H1 (cell line): ENCODE data around the gene TIMM29. TPM values are rescaled to one million over a fixed set of nuclear protein-coding genes. Genes with fewer than 3 reads are reported as not detected.

ENCODE experiments used
- ASH2L ChIP-seq: fragments of 200-600, 300-600 bp; sonication (generic); IDR thresholded peaks from one replicate; pipeline ENCODE4 v1.7.1; 2017; ENCODE audit warnings: low read length
- CHD7 ChIP-seq: fragments of 300-600 bp; sonication (generic); IDR thresholded peaks from 2 replicates; pipeline ENCODE4 v1.7.1; 2012; ENCODE audit warnings: low read length, moderate library complexity, mild to moderate bottlenecking, inconsistent platforms; ENCODE audit not compliant: insufficient replicate concordance
- E2F6 ChIP-seq: IDR thresholded peaks from 2 replicates; pipeline ENCODE4 v1.6.1; 2012; ENCODE audit warnings: inconsistent platforms
- NANOG ChIP-seq: IDR thresholded peaks from 2 replicates; pipeline ENCODE4 v1.6.1; 2011; ENCODE audit warnings: low read length, low read depth, mild to moderate bottlenecking, inconsistent platforms; ENCODE audit not compliant: insufficient read depth, poor library complexity, severe bottlenecking
- SAP30 ChIP-seq: fragments of 300-600 bp; sonication (generic); IDR thresholded peaks from 2 replicates; pipeline ENCODE4 v1.7.1; 2012; ENCODE audit warnings: low read length, moderate library complexity, mild to moderate bottlenecking, inconsistent platforms; ENCODE audit not compliant: insufficient read depth, insufficient replicate concordance
- TAF7 ChIP-seq: optimal IDR thresholded peaks from 2 replicates; pipeline ENCODE3; 2011; ENCODE audit warnings: low read depth, mild to moderate bottlenecking, inconsistent platforms, low read length, moderate library complexity, borderline replicate concordance
- TCF12 ChIP-seq: IDR thresholded peaks from 2 replicates; pipeline ENCODE4 v1.6.1; 2011; ENCODE audit warnings: low read depth, mild to moderate bottlenecking, low read length
- TEAD4 ChIP-seq: IDR thresholded peaks from 2 replicates; pipeline ENCODE4 v1.6.1; 2012; ENCODE audit warnings: low read depth, low read length, inconsistent platforms, mixed read lengths
- YY1 ChIP-seq: IDR thresholded peaks from 2 replicates; pipeline ENCODE4 v1.6.1; 2011; ENCODE audit warnings: low read depth, mild to moderate bottlenecking, low read length
- polyA plus RNA-seq, 7 experiments: library from polyadenylated mRNA; depleted of rRNA in 3 of 7; stranded (reverse) in 5 of 7; unstranded in 2 of 7; fragments of >200 nt in 5 of 7; fragments of 200-250 nt in 2 of 7; gene quantifications; 1 replicate in 5 of 7; 2 replicates in 1 of 7; 4 replicates in 1 of 7; pipeline versions ENCODE4 v1.2.1 to v1.2.3, GENCODE V29; 2011 to 2013; ENCODE audit warnings: missing spikeins in 2 of 7, mixed read lengths in 2 of 7
- total RNA-seq: library from RNA; stranded (reverse); fragmentation: NEBNext Ultra II Directional; extraction: Animal tissue kit (Norgen Biotek cat#: 25700); gene quantifications from 2 replicates; pipeline ENCODE4 v1.2.1, GENCODE V29; 2021

The TIMM29 gene
- total and polyA plus RNA-seq, 2 of the 8 experiments (the other 6 are each of a cell fraction or from before 2014, with no cell fraction given), result 15.9 to 24.0 TPM

- no peak for TF ChIP-seq CHD7
- peak; percentile 30; the same call in 1 of the 2 replicates for TF ChIP-seq E2F6
- TF ChIP-seq TEAD4, result no peak
- TF ChIP-seq TAF7, result peak; percentile 89
- peak; percentile 98 for TF ChIP-seq ASH2L
- TF ChIP-seq YY1, result peak; percentile 95
- peak; percentile 34 for TF ChIP-seq NANOG
- no peak for TF ChIP-seq SAP30
- 0 out of 2 replicates have a peak, but pooled peaks have one; percentile 38 for TF ChIP-seq TCF12
Measured at GRCh38 chr19:10928563-10929401, at the start of gene TIMM29, which contains the start of gene YIPF2 (continued).
